K562 (cell line): Measurements from ENCODE around the gene TTLL12. TPM values are rescaled to one million over a fixed set of nuclear protein-coding genes. Genes with fewer than 3 reads are reported as not detected.

Experiments
- ATAC-seq: fragments of 200-7000 bp; cut with Tn5 transposase; 3 replicates; pipeline ENCODE4 v1.9.1; 2020; ENCODE audit warnings: moderate library complexity
- BruUV-seq: library from RNA; stranded (reverse); fragments of 400-500 nt; replicated peaks from 2 replicates; lab custom pipeline; 2021; lab: Mats Ljungman, UMichigan
- CTCF ChIA-PET: fragments of 300-600 bp; formaldehyde crosslinking; extraction: SDS; loops from one replicate; lab custom pipeline; 2021; ENCODE audit warnings: low intra/inter-chr PET ratio; lab: Yijun Ruan, JAX
- POLR2A ChIA-PET: fragments of 300-600, 350-650 bp; sonication (Branson Sonifier 250); formaldehyde crosslinking; extraction: SDS; loops from one replicate; lab custom pipeline; 2021; ENCODE audit warnings: antibody characterized with exemption, inconsistent platforms; lab: Yijun Ruan, JAX
- DNase-seq, 4 experiments: peaks; one replicate each; pipeline versions ENCODE4 v3.0.0 to v3.0.0-alpha.2; 2011 to 2018; ENCODE audit warnings: low spot score in 3 of 4, mixed read lengths in 3 of 4; ENCODE audit errors: extremely low read depth in 1 of 4
- FAIRE-seq: peaks from 2 replicates; lab custom pipeline; 2011; peaks lifted over from hg19 to GRCh38; lab: Jason Lieb, UNC
- H2AFZ ChIP-seq: 2 replicates; pipeline ENCODE4 v1.6.0; 2011; ENCODE audit warnings: low read depth, low read length, control low read depth, inconsistent platforms
- H3K27ac ChIP-seq: fragments of 200-600 bp; 3 replicates; pipeline ENCODE4 v1.8.0; 2011; ENCODE audit warnings: low read depth, mild to moderate bottlenecking, control low read depth, inconsistent platforms, low read length, moderate library complexity, mixed read lengths; ENCODE audit errors: extremely low read depth
- H3K27me3 ChIP-seq, 2 experiments: fragments of 300-600 bp in 1 of 2; 2 replicates in 1 of 2; 3 replicates in 1 of 2; pipeline versions ENCODE4 v1.6.0 to v1.8.0; 2011; ENCODE audit warnings: inconsistent platforms in 2 of 2, low read length in 2 of 2, mild to moderate bottlenecking in 1 of 2, mixed read lengths in 1 of 2, moderate library complexity in 1 of 2; ENCODE audit not compliant: control insufficient read depth in 2 of 2, insufficient read depth in 2 of 2
- H3K36me3 ChIP-seq: fragments of 300-600 bp; 3 replicates; pipeline ENCODE4 v1.8.0; 2011; ENCODE audit warnings: mild to moderate bottlenecking, low read length, inconsistent platforms; ENCODE audit not compliant: control insufficient read depth, insufficient read depth
- H3K4me1 ChIP-seq, 2 experiments: fragments of 200-600 bp in 1 of 2; replicated peaks in 1 of 2; 2 replicates in 1 of 2; 3 replicates in 1 of 2; pipeline versions ENCODE4 v1.5.1 to v1.8.0; 2011; ENCODE audit warnings: inconsistent platforms in 2 of 2, low read length in 2 of 2, mild to moderate bottlenecking in 1 of 2, mixed read lengths in 1 of 2, moderate library complexity in 1 of 2; ENCODE audit not compliant: control insufficient read depth in 2 of 2, insufficient read depth in 2 of 2
- H3K4me2 ChIP-seq: 2 replicates; pipeline ENCODE4 v1.6.1; 2011; ENCODE audit warnings: low read length, control low read depth, inconsistent platforms, mixed read lengths; ENCODE audit not compliant: insufficient read depth
- H3K4me3 ChIP-seq: fragments of 200-600 bp; sonication (generic), shearing (Covaris generic); 2 replicates; pipeline ENCODE4 v1.5.1; 2016; ENCODE audit warnings: control low read depth, inconsistent platforms
- H3K79me2 ChIP-seq: fragments of 200-600 bp; 3 replicates; pipeline ENCODE4 v1.8.0; 2011; ENCODE audit warnings: low read length, inconsistent platforms; ENCODE audit not compliant: control insufficient read depth, insufficient read depth
- H3K9ac ChIP-seq, 2 experiments: 2 replicates each; pipeline versions ENCODE4 v1.6.0 to v1.6.1; 2011; ENCODE audit warnings: low read depth in 2 of 2, low read length in 2 of 2, control low read depth in 1 of 2, inconsistent platforms in 1 of 2, mild to moderate bottlenecking in 1 of 2, mixed read lengths in 1 of 2; ENCODE audit not compliant: insufficient read depth in 1 of 2
- H3K9me1 ChIP-seq: one replicate; pipeline ENCODE4 v1.6.0; 2011; ENCODE audit warnings: inconsistent platforms, mild to moderate bottlenecking, low read length, moderate library complexity; ENCODE audit not compliant: control insufficient read depth, insufficient read depth
- H3K9me3 ChIP-seq: replicated peaks from 2 replicates; pipeline ENCODE4 v1.5.1; 2011; ENCODE audit warnings: low read depth, low read length, inconsistent platforms; ENCODE audit not compliant: control insufficient read depth, insufficient read depth
- H4K20me1 ChIP-seq: replicated peaks from 2 replicates; pipeline ENCODE4 v1.6.1; 2011; ENCODE audit warnings: low read length, inconsistent platforms, mixed read lengths; ENCODE audit not compliant: control insufficient read depth, insufficient read depth
- ADNP ChIP-seq: fragments of 200-800 bp; sonication (Bioruptor generic); IDR thresholded peaks from 2 replicates; pipeline ENCODE4 v1.6.1; 2016; ENCODE audit warnings: missing genetic modification characterization, missing compliant biosample characterization
- EHMT2 ChIP-seq: fragments of 450-650 bp; IDR thresholded peaks from 2 replicates; pipeline ENCODE4 v1.6.1; 2018; ENCODE audit warnings: antibody characterized with exemption
- FOXK1 ChIP-seq: sonication (generic); formaldehyde crosslinking; IDR thresholded peaks from 2 replicates; pipeline ENCODE4 v1.8.0; 2022; ENCODE audit warnings: missing genetic modification reagents, mild to moderate bottlenecking, borderline replicate concordance
- HMG20A ChIP-seq: fragments of 450-650 bp; formaldehyde crosslinking; conservative IDR thresholded peaks from 2 replicates; pipeline ENCODE4 v1.4.0; 2020; ENCODE audit warnings: mild to moderate bottlenecking, mixed read lengths
- ILK ChIP-seq: fragments of 450-650 bp; IDR thresholded peaks from 2 replicates; pipeline ENCODE4 v1.6.1; 2016; ENCODE audit warnings: missing genetic modification characterization, low read depth, mild to moderate bottlenecking, missing compliant biosample characterization, moderate library complexity, borderline replicate concordance
- MBD2 ChIP-seq: sonication (generic); IDR thresholded peaks from 2 replicates; pipeline ENCODE4 v1.6.1; 2016; ENCODE audit warnings: low read depth, borderline replicate concordance
- PHTF2 ChIP-seq: fragments of 250-450 bp; sonication (Bioruptor Pico); IDR thresholded peaks from 2 replicates; pipeline ENCODE4 v1.5.0; 2021; ENCODE audit warnings: mild to moderate bottlenecking
- STAG1 ChIP-seq: sonication (generic); formaldehyde crosslinking; IDR thresholded peaks from 2 replicates; pipeline ENCODE4 v1.5.0; 2020; ENCODE audit warnings: missing genetic modification reagents, borderline replicate concordance
- TBP ChIP-seq: optimal IDR thresholded peaks from 2 replicates; pipeline ENCODE3; 2011; ENCODE audit warnings: low read depth, low read length, improper control_type of control experiment
- ZBTB7A ChIP-seq: IDR thresholded peaks from 2 replicates; pipeline ENCODE4 v1.6.1; 2011; ENCODE audit warnings: low read depth, mild to moderate bottlenecking, low read length, moderate library complexity, borderline replicate concordance; ENCODE audit not compliant: control insufficient read depth
- ZFPM2 ChIP-seq: fragments of 250-450 bp; sonication (Bioruptor Pico); IDR thresholded peaks from 2 replicates; pipeline ENCODE4 v1.5.1; 2022; ENCODE audit warnings: mild to moderate bottlenecking
- ZKSCAN3 ChIP-seq: fragments of 250-450 bp; sonication (Bioruptor Pico); IDR thresholded peaks from 2 replicates; pipeline ENCODE4 v1.4.0; 2020
- ZNF143 ChIP-seq: sonication (generic); formaldehyde crosslinking; IDR thresholded peaks from 2 replicates; pipeline ENCODE4 v1.9.0; 2022; ENCODE audit warnings: mild to moderate bottlenecking, missing genetic modification reagents
- ZNF175 ChIP-seq: fragments of 200-800 bp; sonication (Bioruptor generic); IDR thresholded peaks from 2 replicates; pipeline ENCODE4 v1.6.1; 2016; ENCODE audit warnings: low read depth, mild to moderate bottlenecking, missing genetic modification characterization, missing compliant biosample characterization
- ZNF583 ChIP-seq: fragments of 250-450 bp; sonication (Bioruptor Pico); IDR thresholded peaks from 2 replicates; pipeline ENCODE4 v1.4.0; 2020
- ZNF589 ChIP-seq: fragments of 200-800 bp; sonication (Bioruptor generic); IDR thresholded peaks from 2 replicates; pipeline ENCODE4 v1.6.1; 2016; ENCODE audit warnings: low read depth, missing genetic modification characterization, missing compliant biosample characterization
- WGBS: fragments of 100-300 bp; shearing (Covaris generic); methylation state at CpG from one replicate; pipeline ENCODE4 v1.1.6; 2016; ENCODE audit warnings: low coverage, mixed read lengths; ENCODE audit not compliant: insufficient coverage; ENCODE audit errors: missing lambda C conversion rate; 5-methylcytosine and 5-hydroxymethylcytosine counted together
- in situ Hi-C: fragments of 300-500 bp; cut with MboI; formaldehyde crosslinking; loops from 4 replicates; pipeline ENCODE4 v1.15.0; 2018; ENCODE audit warnings: inconsistent platforms, mixed read lengths
- intact Hi-C: fragments of 100-400 bp; cut with micrococcal nuclease; formaldehyde crosslinking; loops from 2 replicates; pipeline ENCODE4 v1.14.2; 2022
- polyA plus RNA-seq, 8 experiments: library from polyadenylated mRNA; depleted of rRNA in 4 of 8; stranded (reverse) in 5 of 8; unstranded in 3 of 8; fragments of >200 nt; fragmentation: Nextera tagmentation in 2 of 8; fragmentation: Illumina TruSeq in 1 of 8; extraction: Ambion mirVana in 2 of 8; extraction: Trizol in 1 of 8; gene quantifications; 2 replicates each; pipeline versions ENCODE4 v1.2.1 to v1.2.3, GENCODE V29; 2011 to 2014; ENCODE audit warnings: inconsistent platforms in 1 of 8, missing spikeins in 1 of 8
- total RNA-seq, 7 experiments: library from RNA; depleted of rRNA in 6 of 7; stranded (reverse); fragments of >200 nt in 6 of 7; fragmentation: Illumina TruSeq in 2 of 7; extraction: Trizol in 2 of 7; gene quantifications; 2 replicates each; pipeline versions ENCODE4 v1.2.1 to v1.2.3, GENCODE V29; 2011 to 2021; ENCODE audit warnings: low replicate concordance in 1 of 7
- TF ChIP-seq, protein P1 (sequence below): fragments of 450-650 bp; formaldehyde crosslinking; IDR thresholded peaks from 2 replicates; pipeline ENCODE4 v1.4.0; 2020; ENCODE audit warnings: mild to moderate bottlenecking, moderate library complexity
- TF ChIP-seq, protein P2 (sequence below): fragments of 250-450 bp; sonication (Bioruptor Pico); IDR thresholded peaks from 2 replicates; pipeline ENCODE4 v1.5.0; 2021
- TF ChIP-seq, protein P3 (sequence below): fragments of 450-650 bp; formaldehyde crosslinking; IDR thresholded peaks from 2 replicates; pipeline ENCODE4 v1.4.0; 2020; ENCODE audit warnings: mild to moderate bottlenecking, moderate library complexity

The TTLL12 gene
- total and polyA plus RNA-seq, 9 of the 15 experiments (the other 6 are each of a cell fraction or from before 2014, with no cell fraction given), result 1.3 to 128 (median 43.0) TPM

DNA sequence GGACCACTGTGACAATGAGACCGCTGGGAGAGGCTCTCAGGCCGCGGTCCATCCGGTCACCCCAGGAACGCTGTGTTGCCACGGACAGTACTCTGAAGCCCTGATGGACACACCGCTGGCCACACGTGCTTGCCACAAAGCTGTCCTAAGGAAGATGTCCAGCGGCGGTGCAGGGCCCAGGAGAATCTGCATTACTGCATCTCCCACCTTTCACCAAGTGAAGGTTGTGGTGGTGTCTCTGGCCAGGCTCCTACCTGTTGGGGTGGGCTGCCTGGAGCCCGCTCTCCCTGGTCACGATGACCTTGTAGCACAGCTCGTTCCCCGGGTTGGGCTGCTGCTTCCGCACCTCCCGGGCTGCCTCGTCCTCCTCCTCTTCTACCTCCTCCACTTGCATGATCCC, 4.2 kb downstream of the TTLL12 start (continued):
- no peak for TF ChIP-seq ZNF589 (CRISPR knock-in tag)
- TF ChIP-seq, protein P1, sequence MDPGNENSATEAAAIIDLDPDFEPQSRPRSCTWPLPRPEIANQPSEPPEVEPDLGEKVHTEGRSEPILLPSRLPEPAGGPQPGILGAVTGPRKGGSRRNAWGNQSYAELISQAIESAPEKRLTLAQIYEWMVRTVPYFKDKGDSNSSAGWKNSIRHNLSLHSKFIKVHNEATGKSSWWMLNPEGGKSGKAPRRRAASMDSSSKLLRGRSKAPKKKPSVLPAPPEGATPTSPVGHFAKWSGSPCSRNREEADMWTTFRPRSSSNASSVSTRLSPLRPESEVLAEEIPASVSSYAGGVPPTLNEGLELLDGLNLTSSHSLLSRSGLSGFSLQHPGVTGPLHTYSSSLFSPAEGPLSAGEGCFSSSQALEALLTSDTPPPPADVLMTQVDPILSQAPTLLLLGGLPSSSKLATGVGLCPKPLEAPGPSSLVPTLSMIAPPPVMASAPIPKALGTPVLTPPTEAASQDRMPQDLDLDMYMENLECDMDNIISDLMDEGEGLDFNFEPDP (CRISPR knock-in tag), result no peak
- no peak for TF ChIP-seq STAG1 (CRISPR knock-in tag)
- no peak for TF ChIP-seq ZKSCAN3 (CRISPR knock-in tag)
- no peak for TF ChIP-seq ZNF175

DNA sequence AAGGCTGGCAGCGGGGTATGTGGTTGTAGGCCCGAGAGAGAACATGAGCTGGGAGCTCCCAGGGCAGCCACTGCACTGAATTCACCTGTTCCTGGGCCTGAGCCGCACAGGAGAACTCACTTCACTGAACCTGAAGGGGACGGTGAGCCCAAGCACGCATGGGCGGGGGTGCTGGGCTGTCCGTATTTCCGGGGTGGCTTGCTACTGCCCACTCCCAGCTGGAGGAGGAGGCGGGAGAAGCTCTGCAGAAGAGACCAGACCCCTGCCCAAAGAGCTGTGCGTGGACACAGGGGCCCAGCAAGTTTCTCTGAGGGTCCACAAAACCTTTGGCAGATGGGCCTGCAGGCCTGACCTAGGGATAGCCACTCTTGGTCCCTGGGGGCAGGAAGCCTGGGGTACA, 4.8 kb downstream of the TTLL12 start:
- H3K4me2 ChIP-seq, result no peak overlapping the region
- H3K9me3 ChIP-seq, result 0 out of 2 replicates have a peak, but pooled peaks cover 2% of the 10 kb centered on the region
- H4K20me1 ChIP-seq, result no peaks in the 10 kb centered on the region
- H3K36me3 ChIP-seq, result peaks cover 59% of the 10 kb centered on the region
- H3K27ac ChIP-seq, result peak overlapping the region; percentile 86
- POLR2A ChIA-PET, result interaction anchor here (1.0 kb wide), 1 partner anchor 182 kb away, joined by 3 read pairs; no protein-coding TSS in a partner anchor
- in situ Hi-C loops, result no loop called here
- no peak for DNase-seq
- intact Hi-C loops, result no loop called here
- no peaks in the 10 kb centered on the region for H3K9me1 ChIP-seq
- no peak overlapping the region for H3K4me3 ChIP-seq
- CTCF ChIA-PET, result no interaction called here
- WGBS, result 93% methylated on average over 5 of the region's 10 CpGs
- peaks cover 23 to 53% of the 10 kb centered on the region in 2 experiments; a peak in 4 of 5 replicates for H3K4me1 ChIP-seq
- peaks cover 63% of the 10 kb centered on the region for H3K79me2 ChIP-seq
- H3K9ac ChIP-seq, result peak overlapping the region in 1 of 2 experiments; percentile 81; a peak in 2 of 4 replicates
- no TSS peak for BruUV-seq
- ATAC-seq, result no peak
- no peak overlapping the region for H2AFZ ChIP-seq
- FAIRE-seq, result no peak
- no peaks in the 10 kb centered on the region for H3K27me3 ChIP-seq
- no peak for TF ChIP-seq EHMT2
- TF ChIP-seq ZNF143 (CRISPR knock-in tag), result no peak
- TF ChIP-seq PHTF2 (CRISPR knock-in tag), result no peak
- no peak for TF ChIP-seq ZBTB7A
- TF ChIP-seq TBP, result no peak
- TF ChIP-seq FOXK1 (CRISPR knock-in tag), result no peak
- no peak for TF ChIP-seq MBD2
- TF ChIP-seq, protein P2, sequence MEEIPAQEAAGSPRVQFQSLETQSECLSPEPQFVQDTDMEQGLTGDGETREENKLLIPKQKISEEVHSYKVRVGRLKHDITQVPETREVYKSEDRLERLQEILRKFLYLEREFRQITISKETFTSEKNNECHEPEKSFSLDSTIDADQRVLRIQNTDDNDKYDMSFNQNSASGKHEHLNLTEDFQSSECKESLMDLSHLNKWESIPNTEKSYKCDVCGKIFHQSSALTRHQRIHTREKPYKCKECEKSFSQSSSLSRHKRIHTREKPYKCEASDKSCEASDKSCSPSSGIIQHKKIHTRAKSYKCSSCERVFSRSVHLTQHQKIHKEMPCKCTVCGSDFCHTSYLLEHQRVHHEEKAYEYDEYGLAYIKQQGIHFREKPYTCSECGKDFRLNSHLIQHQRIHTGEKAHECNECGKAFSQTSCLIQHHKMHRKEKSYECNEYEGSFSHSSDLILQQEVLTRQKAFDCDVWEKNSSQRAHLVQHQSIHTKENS (CRISPR knock-in tag), result no peak
- no peak for TF ChIP-seq HMG20A (CRISPR knock-in tag)
- TF ChIP-seq ADNP (tag), result no peak
- TF ChIP-seq ZFPM2, result no peak
- no peak for TF ChIP-seq ZNF583 (CRISPR knock-in tag)
- TF ChIP-seq, protein P3, sequence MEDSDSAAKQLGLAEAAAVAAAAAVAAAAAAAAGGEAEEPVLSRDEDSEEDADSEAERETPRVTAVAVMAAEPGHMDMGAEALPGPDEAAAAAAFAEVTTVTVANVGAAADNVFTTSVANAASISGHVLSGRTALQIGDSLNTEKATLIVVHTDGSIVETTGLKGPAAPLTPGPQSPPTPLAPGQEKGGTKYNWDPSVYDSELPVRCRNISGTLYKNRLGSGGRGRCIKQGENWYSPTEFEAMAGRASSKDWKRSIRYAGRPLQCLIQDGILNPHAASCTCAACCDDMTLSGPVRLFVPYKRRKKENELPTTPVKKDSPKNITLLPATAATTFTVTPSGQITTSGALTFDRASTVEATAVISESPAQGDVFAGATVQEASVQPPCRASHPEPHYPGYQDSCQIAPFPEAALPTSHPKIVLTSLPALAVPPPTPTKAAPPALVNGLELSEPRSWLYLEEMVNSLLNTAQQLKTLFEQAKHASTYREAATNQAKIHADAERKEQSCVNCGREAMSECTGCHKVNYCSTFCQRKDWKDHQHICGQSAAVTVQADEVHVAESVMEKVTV (CRISPR knock-in tag), result no peak
- no peak for TF ChIP-seq ILK (tag)
